Calu3 (cell line): ENCODE measurements around the gene HECW1. TPM values are rescaled to one million over a fixed set of nuclear protein-coding genes. Genes with fewer than 3 reads are reported as not detected.

Experiments used
- BruUV-seq: library from RNA; stranded (reverse); fragments of 400-500 nt; replicated peaks from 2 replicates; lab custom pipeline; 2021; lab: Mats Ljungman, UMichigan
- CTCF ChIA-PET: fragments of 300-600 bp; sonication (Branson Sonifier 250); formaldehyde crosslinking; loops from one replicate; lab custom pipeline; 2022; ENCODE audit warnings: antibody characterized with exemption; lab: Charles Lee
- DNase-seq: peaks from one replicate; pipeline ENCODE4 v3.0.0; 2022
- H3K27ac Mint-ChIP-seq: one replicate; pipeline ENCODE4 v1.8.0; 2022; ENCODE audit warnings: mixed read lengths; ENCODE audit not compliant: unreplicated experiment
- H3K27me3 Mint-ChIP-seq: one replicate; pipeline ENCODE4 v1.8.0; 2022; ENCODE audit warnings: mixed read lengths; ENCODE audit not compliant: unreplicated experiment
- H3K36me3 Mint-ChIP-seq: one replicate; pipeline ENCODE4 v1.8.0; 2022; ENCODE audit warnings: mild to moderate bottlenecking, moderate library complexity, mixed read lengths; ENCODE audit not compliant: insufficient read depth, unreplicated experiment
- H3K4me1 Mint-ChIP-seq: one replicate; pipeline ENCODE4 v1.8.0; 2022; ENCODE audit warnings: mild to moderate bottlenecking, low read depth, mixed read lengths; ENCODE audit not compliant: unreplicated experiment
- H3K4me3 Mint-ChIP-seq: one replicate; pipeline ENCODE4 v1.8.0; 2022; ENCODE audit warnings: mild to moderate bottlenecking, low read depth, moderate library complexity, mixed read lengths; ENCODE audit not compliant: unreplicated experiment
- H3K9me3 Mint-ChIP-seq: one replicate; pipeline ENCODE4 v1.8.0; 2022; ENCODE audit warnings: low read depth, mixed read lengths; ENCODE audit not compliant: unreplicated experiment
- CTCF ChIP-seq: fragments of 200-600 bp; IDR thresholded peaks from one replicate; pipeline ENCODE4 v1.8.0; 2022; ENCODE audit warnings: antibody characterized with exemption; ENCODE audit not compliant: unreplicated experiment
- intact Hi-C: fragments of 100-400 bp; cut with micrococcal nuclease; formaldehyde crosslinking; loops from one replicate; pipeline ENCODE4 v1.10.0; 2022; ENCODE audit not compliant: unreplicated experiment
- total RNA-seq: library from RNA; stranded (reverse); gene quantifications from 2 replicates; pipeline ENCODE4 v1.2.3, GENCODE V29; 2022

The HECW1 gene
- total RNA-seq, 1 experiment from 2014 or later, result 0.33 TPM

GRCh38 chr7:43600056-43600455 lies 487.6 kb downstream of the HECW1 start:
- no TSS peak for BruUV-seq
- CTCF ChIA-PET, result no interaction called here
- no peak overlapping the region for H3K27ac Mint-ChIP-seq
- intact Hi-C loops, result no loop called here
- peaks cover 8% of the 10 kb centered on the region for H3K4me1 Mint-ChIP-seq
- DNase-seq, result no peak
- H3K4me3 Mint-ChIP-seq, result no peak overlapping the region
- no peak for TF ChIP-seq CTCF
- peaks cover 9% of the 10 kb centered on the region for H3K9me3 Mint-ChIP-seq
- peaks cover 36% of the 10 kb centered on the region for H3K36me3 Mint-ChIP-seq
- H3K27me3 Mint-ChIP-seq, result no peaks in the 10 kb centered on the region

DNA sequence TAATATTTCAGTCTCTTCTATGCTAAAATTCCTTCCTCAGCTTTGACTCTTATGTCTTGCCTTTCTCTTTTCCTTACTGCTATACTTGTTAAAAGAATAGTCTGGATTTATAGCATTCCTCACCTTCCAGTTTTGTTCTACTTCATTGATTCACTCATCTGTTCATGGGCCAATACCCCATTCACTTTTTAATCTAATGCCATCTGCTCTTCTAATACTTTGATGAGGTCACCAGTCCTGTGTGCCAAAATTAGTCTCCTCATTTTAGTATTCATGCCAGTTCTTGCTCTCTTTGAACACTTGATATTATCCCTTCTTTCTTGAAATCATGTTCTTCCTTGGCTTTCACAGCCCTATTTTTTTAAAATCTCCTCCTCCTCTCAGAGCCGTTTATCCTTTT lies 489.8 kb downstream of the HECW1 start:
- no TSS peak for BruUV-seq
- TF ChIP-seq CTCF, result no peak
- Mint-ChIP-seq H3K27ac (no peak overlapping the region), H3K36me3 (peaks cover 25% of the 10 kb centered on the region), H3K4me1 (peaks cover 8% of the 10 kb centered on the region), H3K27me3 (no peaks in the 10 kb centered on the region), H3K9me3 (peaks cover 9% of the 10 kb centered on the region), H3K4me3 (no peak overlapping the region)
- no peak for DNase-seq
- intact Hi-C loops, result no loop called here
- CTCF ChIA-PET, result interaction anchor here (1.2 kb wide), 2 partner anchors 18 to 19 kb away, joined by 3 to 4 read pairs; partner anchors contain the start of gene STK17A

GRCh38 chr7:43604251-43604650 lies 491.8 kb downstream of the HECW1 start:
- CTCF ChIA-PET, result interaction anchor here (0.6 kb wide), 1 partner anchor 83 kb away, joined by 3 read pairs; no protein-coding TSS in a partner anchor
- H3K4me3 Mint-ChIP-seq, result no peak overlapping the region
- TF ChIP-seq CTCF, result no peak

DNA sequence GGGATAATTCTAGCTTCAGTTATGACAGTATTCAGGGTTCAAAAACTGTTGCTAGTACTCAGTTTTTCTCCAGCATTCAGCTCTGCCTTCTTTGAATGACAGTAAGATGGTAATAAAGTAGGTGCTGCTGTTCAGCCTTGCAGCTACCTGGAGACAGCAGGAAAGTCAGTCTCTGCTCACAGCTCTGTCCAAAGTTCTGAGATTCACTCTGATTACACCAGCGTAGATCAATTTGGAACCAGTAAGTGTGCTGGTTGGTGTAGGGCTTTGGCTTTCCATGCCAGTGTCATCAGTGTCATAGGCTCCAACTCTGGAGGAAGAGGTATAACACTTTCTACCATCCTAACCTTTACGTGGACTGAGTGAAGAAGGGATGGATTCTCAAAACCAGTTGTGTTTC lies 496.6 kb downstream of the HECW1 start:
- BruUV-seq, result no TSS peak
- intact Hi-C loops, result no loop called here
- DNase-seq, result no peak
- H3K27me3 Mint-ChIP-seq, result no peaks in the 10 kb centered on the region
- peaks cover 9% of the 10 kb centered on the region for H3K9me3 Mint-ChIP-seq
- H3K36me3 Mint-ChIP-seq, result peaks cover 27% of the 10 kb centered on the region
- no peak overlapping the region for H3K4me3 Mint-ChIP-seq
- peak overlapping the region; percentile 12 for H3K27ac Mint-ChIP-seq
- no peak for TF ChIP-seq CTCF
- CTCF ChIA-PET, result interaction anchor here (0.6 to 1.1 kb wide), 2 partner anchors 26 to 71 kb away, joined by 3 to 4 read pairs; partner anchors contain the start of gene STK17A
- H3K4me1 Mint-ChIP-seq, result peaks cover 8% of the 10 kb centered on the region

More at GRCh38 chr7:43604251-43604650, 491.8 kb downstream of the HECW1 start:
- Mint-ChIP-seq H3K9me3 (peaks cover 9% of the 10 kb centered on the region), H3K27ac (no peak overlapping the region), H3K36me3 (peaks cover 26% of the 10 kb centered on the region), H3K27me3 (no peaks in the 10 kb centered on the region), H3K4me1 (peaks cover 8% of the 10 kb centered on the region)
- intact Hi-C loops, result no loop called here
- DNase-seq, result no peak
- BruUV-seq, result no TSS peak
